HG03196 (cell line): ENCODE measurements around the gene URB1.
"Not testable (repeated sequence)": the region's sequence is repeated elsewhere in the genome, so short reads cannot be mapped to it uniquely, and the experiment has no call there.

Experiments used
- ATAC-seq: cut with Tn5 transposase; IDR thresholded peaks from one replicate; pipeline ENCODE4 v1.9.1; 2021; ENCODE audit not compliant: unreplicated experiment

Gene URB1

GRCh38 chr21:32371913-32372314 is 20.9 kb downstream of the URB1 start:
- no peak for ATAC-seq

GRCh38 chr21:32370998-32371766 is 21.6 kb downstream of the URB1 start:
- no peak for ATAC-seq

GRCh38 chr21:32368961-32369360 is 23.9 kb downstream of the URB1 start:
- ATAC-seq: not testable (repeated sequence)

- ATAC-seq: no peak
Observed at GRCh38 chr21:32368386-32368785, 24.4 kb downstream of the URB1 start.

- ATAC-seq: no peak
Observed at GRCh38 chr21:32367158-32367557, 25.7 kb downstream of the URB1 start.

GRCh38 chr21:32366191-32366590 is 26.6 kb downstream of the URB1 start:
- ATAC-seq: no peak

- no peak for ATAC-seq
Observed at GRCh38 chr21:32364796-32365195, 28.0 kb downstream of the URB1 start.

GRCh38 chr21:32364387-32364786 is 28.4 kb downstream of the URB1 start:
- ATAC-seq: no peak

- no peak for ATAC-seq
Observed at GRCh38 chr21:32360401-32360975, 32.3 kb downstream of the URB1 start.

GRCh38 chr21:32359719-32360260 is 33.0 kb downstream of the URB1 start:
- ATAC-seq: no peak

- ATAC-seq: no peak
Observed at GRCh38 chr21:32356874-32357395, 35.9 kb downstream of the URB1 start.

GRCh38 chr21:32353002-32353711 is 39.7 kb downstream of the URB1 start:
- no peak for ATAC-seq

- ATAC-seq: no peak
Observed at GRCh38 chr21:32352526-32352925, 40.3 kb downstream of the URB1 start.

GRCh38 chr21:32351428-32351827 is 41.4 kb downstream of the URB1 start:
- ATAC-seq: no peak

GRCh38 chr21:32350981-32351380 is 41.8 kb downstream of the URB1 start:
- no peak for ATAC-seq

GRCh38 chr21:32350211-32350980 is 42.4 kb downstream of the URB1 start:
- ATAC-seq: no peak

GRCh38 chr21:32349333-32349944 is 43.4 kb downstream of the URB1 start:
- ATAC-seq: no peak

GRCh38 chr21:32348604-32349332 is 44.0 kb downstream of the URB1 start:
- ATAC-seq: no peak

- no peak for ATAC-seq
Observed at GRCh38 chr21:32347977-32348376, 44.8 kb downstream of the URB1 start.

GRCh38 chr21:32347351-32347750 is 45.5 kb downstream of the URB1 start:
- no peak for ATAC-seq
